ENCODE results near the gene ENDOD1. TPM values are rescaled to one million over a fixed set of nuclear protein-coding genes. Genes with fewer than 3 reads are reported as not detected.

The ENDOD1 gene
- total RNA-seq, 1 experiment from 2014 or later: 28.2 TPM

DNA sequence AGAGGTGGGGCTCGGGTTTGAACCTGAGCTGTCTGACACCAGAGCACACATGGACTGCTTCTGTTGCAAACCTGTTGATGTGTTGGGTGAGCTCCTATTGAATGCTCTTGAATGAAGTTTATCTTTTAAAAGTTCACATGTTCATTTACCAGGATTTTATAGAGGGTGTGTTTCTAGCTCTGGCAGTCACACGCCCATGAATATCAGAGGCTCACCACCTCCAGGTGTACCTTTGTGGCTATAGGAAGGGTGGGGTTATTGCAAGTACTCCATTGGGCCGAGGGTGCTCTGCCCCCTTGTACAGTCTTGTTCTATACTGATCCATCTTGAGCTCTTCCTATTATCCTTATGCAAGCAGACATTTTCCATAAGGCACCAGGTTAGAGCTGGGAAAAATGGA lies 9.2 kb downstream of the ENDOD1 start:
- Histone ChIP-seq H3K27me3 (ENCODE audit: control insufficient read depth, insufficient read depth, low read length) (no peaks in the 10 kb centered on the region), H3K4me3 (ENCODE audit: low read depth in 2 of 2, low read length in 2 of 2) (no peak overlapping the region), H3K27ac (ENCODE audit: low read length) (no peak overlapping the region), H3K36me3 (ENCODE audit: control insufficient read depth, insufficient read depth, low read length) (no peaks in the 10 kb centered on the region), H3K9me3 (ENCODE audit: control insufficient read depth, insufficient read depth, low read depth, low read length) (no peaks in the 10 kb centered on the region), H3K4me1 (ENCODE audit: control insufficient read depth, insufficient read depth, low read length) (peaks cover 5% of the 10 kb centered on the region; the same call in 1 of the 2 replicates)
- BruUV-seq (replicated peaks): no TSS peak
- POLR2A ChIA-PET: no interaction called here
- no peak for ATAC-seq
- in situ Hi-C loops (cut with HindIII; ENCODE audit: low pct_unique_long_range_greater_than_20kb, low sequenced_read_pairs): no loop called here
- intact Hi-C loops (cut with micrococcal nuclease; ENCODE audit: unreplicated experiment): no loop called here
- no peak for DNase-seq (ENCODE audit: low read depth, low spot score)
- TF ChIP-seq SIN3A (IDR thresholded peaks at IDR 0.05; ENCODE audit: borderline replicate concordance, insufficient read depth, low read depth, low read length): no peak
- TF ChIP-seq POLR2AphosphoS5 (IDR thresholded peaks at IDR 0.05; ENCODE audit: low read depth, low read length): no peak
- no peak for TF ChIP-seq TCF7L2 (IDR thresholded peaks at IDR 0.05; ENCODE audit: low read depth, low read length)
- TF ChIP-seq, protein P1, sequence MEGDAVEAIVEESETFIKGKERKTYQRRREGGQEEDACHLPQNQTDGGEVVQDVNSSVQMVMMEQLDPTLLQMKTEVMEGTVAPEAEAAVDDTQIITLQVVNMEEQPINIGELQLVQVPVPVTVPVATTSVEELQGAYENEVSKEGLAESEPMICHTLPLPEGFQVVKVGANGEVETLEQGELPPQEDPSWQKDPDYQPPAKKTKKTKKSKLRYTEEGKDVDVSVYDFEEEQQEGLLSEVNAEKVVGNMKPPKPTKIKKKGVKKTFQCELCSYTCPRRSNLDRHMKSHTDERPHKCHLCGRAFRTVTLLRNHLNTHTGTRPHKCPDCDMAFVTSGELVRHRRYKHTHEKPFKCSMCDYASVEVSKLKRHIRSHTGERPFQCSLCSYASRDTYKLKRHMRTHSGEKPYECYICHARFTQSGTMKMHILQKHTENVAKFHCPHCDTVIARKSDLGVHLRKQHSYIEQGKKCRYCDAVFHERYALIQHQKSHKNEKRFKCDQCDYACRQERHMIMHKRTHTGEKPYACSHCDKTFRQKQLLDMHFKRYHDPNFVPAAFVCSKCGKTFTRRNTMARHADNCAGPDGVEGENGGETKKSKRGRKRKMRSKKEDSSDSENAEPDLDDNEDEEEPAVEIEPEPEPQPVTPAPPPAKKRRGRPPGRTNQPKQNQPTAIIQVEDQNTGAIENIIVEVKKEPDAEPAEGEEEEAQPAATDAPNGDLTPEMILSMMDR (IDR thresholded peaks at IDR 0.05): no peak
- TF ChIP-seq, protein P2, sequence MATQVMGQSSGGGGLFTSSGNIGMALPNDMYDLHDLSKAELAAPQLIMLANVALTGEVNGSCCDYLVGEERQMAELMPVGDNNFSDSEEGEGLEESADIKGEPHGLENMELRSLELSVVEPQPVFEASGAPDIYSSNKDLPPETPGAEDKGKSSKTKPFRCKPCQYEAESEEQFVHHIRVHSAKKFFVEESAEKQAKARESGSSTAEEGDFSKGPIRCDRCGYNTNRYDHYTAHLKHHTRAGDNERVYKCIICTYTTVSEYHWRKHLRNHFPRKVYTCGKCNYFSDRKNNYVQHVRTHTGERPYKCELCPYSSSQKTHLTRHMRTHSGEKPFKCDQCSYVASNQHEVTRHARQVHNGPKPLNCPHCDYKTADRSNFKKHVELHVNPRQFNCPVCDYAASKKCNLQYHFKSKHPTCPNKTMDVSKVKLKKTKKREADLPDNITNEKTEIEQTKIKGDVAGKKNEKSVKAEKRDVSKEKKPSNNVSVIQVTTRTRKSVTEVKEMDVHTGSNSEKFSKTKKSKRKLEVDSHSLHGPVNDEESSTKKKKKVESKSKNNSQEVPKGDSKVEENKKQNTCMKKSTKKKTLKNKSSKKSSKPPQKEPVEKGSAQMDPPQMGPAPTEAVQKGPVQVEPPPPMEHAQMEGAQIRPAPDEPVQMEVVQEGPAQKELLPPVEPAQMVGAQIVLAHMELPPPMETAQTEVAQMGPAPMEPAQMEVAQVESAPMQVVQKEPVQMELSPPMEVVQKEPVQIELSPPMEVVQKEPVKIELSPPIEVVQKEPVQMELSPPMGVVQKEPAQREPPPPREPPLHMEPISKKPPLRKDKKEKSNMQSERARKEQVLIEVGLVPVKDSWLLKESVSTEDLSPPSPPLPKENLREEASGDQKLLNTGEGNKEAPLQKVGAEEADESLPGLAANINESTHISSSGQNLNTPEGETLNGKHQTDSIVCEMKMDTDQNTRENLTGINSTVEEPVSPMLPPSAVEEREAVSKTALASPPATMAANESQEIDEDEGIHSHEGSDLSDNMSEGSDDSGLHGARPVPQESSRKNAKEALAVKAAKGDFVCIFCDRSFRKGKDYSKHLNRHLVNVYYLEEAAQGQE (IDR thresholded peaks at IDR 0.05; ENCODE audit: insufficient read depth in 1 of 2, low read depth in 2 of 2, low read length in 1 of 2): no peak
- CTCF ChIA-PET: no interaction called here

DNA sequence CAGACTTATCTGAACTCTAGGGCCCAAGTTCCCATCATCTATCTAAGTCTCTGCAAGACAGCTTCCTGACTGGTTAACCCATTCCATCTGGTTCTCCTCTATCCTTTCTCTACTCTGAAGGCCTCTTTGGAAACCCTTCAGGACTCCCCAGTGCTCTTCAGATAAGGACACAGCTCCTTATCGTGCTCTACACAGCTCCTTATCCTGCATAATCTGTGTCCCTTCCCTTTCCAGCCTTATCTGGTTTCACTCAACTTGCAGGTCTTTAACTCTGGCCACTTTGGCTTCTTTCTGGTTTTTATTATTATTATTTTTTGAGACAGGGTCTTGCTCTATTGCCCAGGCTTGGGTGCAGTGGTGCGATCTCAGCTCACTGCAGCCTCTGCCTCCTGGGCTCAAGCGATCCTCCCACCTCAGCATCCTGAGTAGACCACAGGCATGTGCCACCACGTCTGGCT lies 10.6 kb downstream of the ENDOD1 start:
- Histone ChIP-seq H3K4me1 (ENCODE audit: control insufficient read depth, insufficient read depth, low read length) (peaks cover 5% of the 10 kb centered on the region; the same call in 1 of the 2 replicates), H3K27me3 (ENCODE audit: control insufficient read depth, insufficient read depth, low read length) (no peaks in the 10 kb centered on the region), H3K9me3 (ENCODE audit: control insufficient read depth, insufficient read depth, low read depth, low read length) (no peaks in the 10 kb centered on the region), H3K4me3 (ENCODE audit: low read depth in 2 of 2, low read length in 2 of 2) (no peak overlapping the region), H3K36me3 (ENCODE audit: control insufficient read depth, insufficient read depth, low read length) (no peaks in the 10 kb centered on the region), H3K27ac (ENCODE audit: low read length) (no peak overlapping the region)
- ATAC-seq: no peak
- no TSS peak for BruUV-seq (replicated peaks)
- intact Hi-C loops (cut with micrococcal nuclease; ENCODE audit: unreplicated experiment): no loop called here
- no peak for DNase-seq (ENCODE audit: low read depth, low spot score)
- POLR2A ChIA-PET: no interaction called here
- CTCF ChIA-PET: no interaction called here
- in situ Hi-C loops (cut with HindIII; ENCODE audit: low pct_unique_long_range_greater_than_20kb, low sequenced_read_pairs): no loop called here
- TF ChIP-seq POLR2AphosphoS5 (IDR thresholded peaks at IDR 0.05; ENCODE audit: low read depth, low read length): no peak
- TF ChIP-seq, protein P1 (IDR thresholded peaks at IDR 0.05): no peak
- TF ChIP-seq TCF7L2 (IDR thresholded peaks at IDR 0.05; ENCODE audit: low read depth, low read length): no peak
- TF ChIP-seq SIN3A (IDR thresholded peaks at IDR 0.05; ENCODE audit: borderline replicate concordance, insufficient read depth, low read depth, low read length): no peak
- TF ChIP-seq, protein P2 (IDR thresholded peaks at IDR 0.05; ENCODE audit: insufficient read depth in 1 of 2, low read depth in 2 of 2, low read length in 1 of 2): no peak
